Karpas-422 (cell line): Measurements from ENCODE around the gene ATN1. TPM values are rescaled to one million over a fixed set of nuclear protein-coding genes. Genes with fewer than 3 reads are reported as not detected.

Experiments used
- DNase-seq: peaks from one replicate; pipeline ENCODE4 v3.0.0-alpha.2; 2015
- H2AFZ ChIP-seq: fragments of 200-600 bp; sonication (generic); 2 replicates; pipeline ENCODE4 v1.6.1; 2014; ENCODE audit warnings: antibody characterized with exemption, low read length, mixed read lengths
- H3K27ac ChIP-seq: fragments of 200-600 bp; sonication (generic); 2 replicates; pipeline ENCODE4 v1.5.1; 2014; ENCODE audit warnings: mild to moderate bottlenecking, low read length, moderate library complexity
- H3K27me3 ChIP-seq: fragments of 200-600 bp; sonication (generic); 2 replicates; pipeline ENCODE4 v1.6.1; 2014; ENCODE audit warnings: low read length, mixed read lengths
- H3K36me3 ChIP-seq: fragments of 200-600 bp; sonication (generic); 2 replicates; pipeline ENCODE4 v1.6.1; 2014; ENCODE audit warnings: low read length, mixed read lengths; ENCODE audit not compliant: insufficient read depth
- H3K4me1 ChIP-seq: fragments of 200-600 bp; sonication (generic); 2 replicates; pipeline ENCODE4 v1.6.1; 2014; ENCODE audit warnings: mild to moderate bottlenecking, low read length, mixed read lengths
- H3K4me2 ChIP-seq: fragments of 200-600 bp; sonication (generic); 2 replicates; pipeline ENCODE4 v1.6.1; 2014; ENCODE audit warnings: low read length, low read depth, mild to moderate bottlenecking; ENCODE audit not compliant: poor library complexity, severe bottlenecking
- H3K4me3 ChIP-seq: fragments of 200-600 bp; sonication (generic); 2 replicates; pipeline ENCODE4 v1.5.1; 2014; ENCODE audit warnings: mild to moderate bottlenecking, antibody characterized with exemption, low read length, mixed read lengths
- H3K79me2 ChIP-seq: fragments of 200-600 bp; sonication (generic); 2 replicates; pipeline ENCODE4 v1.6.1; 2014; ENCODE audit warnings: mild to moderate bottlenecking, low read length, mixed read lengths
- H3K9ac ChIP-seq: fragments of 200-600 bp; sonication (generic); 2 replicates; pipeline ENCODE4 v1.6.0; 2014; ENCODE audit warnings: low read length
- H3K9me2 ChIP-seq: fragments of 200-600 bp; sonication (generic), shearing (Covaris generic); replicated peaks from 2 replicates; pipeline ENCODE4 v1.6.0; 2014; ENCODE audit warnings: mild to moderate bottlenecking, low read length, moderate library complexity; ENCODE audit not compliant: insufficient read depth
- H3K9me3 ChIP-seq: fragments of 300-700, 200-600 bp; sonication (generic); 2 replicates; pipeline ENCODE4 v1.6.1; 2014; ENCODE audit warnings: low read length, mixed read lengths
- H4K20me1 ChIP-seq: fragments of 200-600 bp; sonication (generic); 2 replicates; pipeline ENCODE4 v1.6.1; 2014; ENCODE audit warnings: mild to moderate bottlenecking, antibody characterized with exemption, low read length, low read depth; ENCODE audit not compliant: insufficient read depth
- total RNA-seq: library from RNA; depleted of rRNA; stranded (reverse); fragments of >200 nt; shearing (Covaris generic); gene quantifications from 2 replicates; pipeline ENCODE4 v1.2.3, GENCODE V29; 2014; ENCODE audit warnings: low replicate concordance

Gene ATN1
- total RNA-seq, 1 experiment from 2014 or later, result 8.8 TPM

DNA sequence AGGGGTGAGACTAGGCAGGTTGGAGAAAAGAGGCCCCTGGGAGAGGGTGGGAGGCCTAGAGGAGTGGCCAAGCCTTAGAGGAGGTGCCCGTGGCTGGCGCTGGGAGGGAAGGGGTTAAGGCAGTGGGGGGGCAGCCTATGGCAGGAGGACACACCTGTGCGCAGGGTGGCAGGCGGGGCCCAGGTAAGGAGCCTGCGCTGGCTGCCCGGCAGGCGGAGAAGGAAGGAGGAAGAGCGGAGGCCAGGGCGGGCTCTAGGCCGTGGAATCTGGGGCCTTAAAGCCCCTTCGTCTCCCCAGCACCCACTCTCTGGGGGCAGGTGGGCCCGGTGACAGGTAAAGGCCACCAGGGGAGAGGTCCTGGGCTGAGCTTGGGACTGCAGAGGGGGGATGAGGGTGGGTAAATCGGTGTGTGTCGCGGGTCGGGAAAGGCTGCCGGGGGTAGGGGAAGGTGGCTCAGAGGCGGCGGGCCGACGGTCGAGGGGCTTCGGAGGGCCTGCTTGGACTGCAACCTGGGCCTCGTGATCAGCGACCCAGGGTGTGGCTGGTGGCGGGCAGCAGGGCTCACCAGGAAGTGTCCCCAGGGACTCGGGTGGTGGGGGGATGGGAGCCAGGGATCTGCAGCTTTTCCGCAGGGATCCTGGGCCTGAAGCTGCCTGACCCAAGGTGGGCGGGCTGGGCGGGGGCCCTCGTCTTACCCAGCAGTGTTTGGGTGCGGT lies 35.4 kb downstream of the ATN1 start:
- peak; percentile 72 for DNase-seq
- H3K27ac ChIP-seq, result no peak overlapping the region
- peaks cover 65% of the 10 kb centered on the region for H3K4me1 ChIP-seq
- H3K79me2 ChIP-seq, result peaks cover 2% of the 10 kb centered on the region
- no peaks in the 10 kb centered on the region for H3K9me3 ChIP-seq
- H3K4me2 ChIP-seq, result no peak overlapping the region
- H3K4me3 ChIP-seq, result no peak overlapping the region
- no peaks in the 10 kb centered on the region for H3K27me3 ChIP-seq
- peaks cover 9% of the 10 kb centered on the region; the same call in 1 of the 2 replicates for H4K20me1 ChIP-seq
- H3K36me3 ChIP-seq, result peaks cover 30% of the 10 kb centered on the region
- no peak overlapping the region for H3K9ac ChIP-seq
- H2AFZ ChIP-seq, result no peak overlapping the region
- H3K9me2 ChIP-seq, result no peaks in the 10 kb centered on the region

DNA sequence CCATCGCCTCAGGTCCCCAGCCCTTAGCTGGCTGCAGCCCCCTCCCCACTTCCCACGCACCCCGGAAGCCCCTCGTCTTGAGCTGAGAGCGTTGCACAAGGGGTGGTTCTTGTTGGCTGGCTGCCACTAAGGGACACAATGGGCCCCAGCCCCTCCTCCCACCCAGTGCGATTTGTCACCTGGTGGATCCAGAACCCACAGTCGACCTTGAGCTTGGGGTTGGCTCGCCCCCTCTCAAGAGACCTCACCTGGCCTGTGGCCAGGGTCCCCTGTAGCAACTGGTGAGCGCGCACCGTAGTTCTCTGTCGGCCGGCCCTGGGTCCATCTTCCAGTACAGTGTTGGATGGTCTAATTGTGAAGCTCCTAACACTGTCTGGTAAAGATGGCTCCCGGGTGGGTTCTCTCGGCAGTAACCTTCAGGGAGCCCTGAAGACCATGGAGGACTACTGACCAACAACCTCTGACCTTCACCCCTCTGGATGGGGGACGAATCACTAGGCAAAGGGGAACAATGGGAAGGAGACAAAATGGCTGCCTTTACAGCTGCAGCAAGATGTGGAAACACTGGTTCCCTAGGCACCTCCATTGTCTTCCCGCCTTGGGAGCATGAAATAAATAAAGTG lies 36.1 kb downstream of the ATN1 start:
- H3K9me3 ChIP-seq, result no peaks in the 10 kb centered on the region
- H3K9me2 ChIP-seq, result no peaks in the 10 kb centered on the region
- no peak overlapping the region for H3K9ac ChIP-seq
- H2AFZ ChIP-seq, result no peak overlapping the region
- peaks cover 65% of the 10 kb centered on the region for H3K4me1 ChIP-seq
- H3K27ac ChIP-seq, result peak overlapping the region; percentile 58
- no peak overlapping the region for H3K4me3 ChIP-seq
- peaks cover 34% of the 10 kb centered on the region for H3K36me3 ChIP-seq
- peaks cover 5% of the 10 kb centered on the region; the same call in 1 of the 2 replicates for H4K20me1 ChIP-seq
- H3K79me2 ChIP-seq, result peaks cover 9% of the 10 kb centered on the region
- H3K27me3 ChIP-seq, result no peaks in the 10 kb centered on the region
- no peak for DNase-seq
- no peak overlapping the region for H3K4me2 ChIP-seq

DNA sequence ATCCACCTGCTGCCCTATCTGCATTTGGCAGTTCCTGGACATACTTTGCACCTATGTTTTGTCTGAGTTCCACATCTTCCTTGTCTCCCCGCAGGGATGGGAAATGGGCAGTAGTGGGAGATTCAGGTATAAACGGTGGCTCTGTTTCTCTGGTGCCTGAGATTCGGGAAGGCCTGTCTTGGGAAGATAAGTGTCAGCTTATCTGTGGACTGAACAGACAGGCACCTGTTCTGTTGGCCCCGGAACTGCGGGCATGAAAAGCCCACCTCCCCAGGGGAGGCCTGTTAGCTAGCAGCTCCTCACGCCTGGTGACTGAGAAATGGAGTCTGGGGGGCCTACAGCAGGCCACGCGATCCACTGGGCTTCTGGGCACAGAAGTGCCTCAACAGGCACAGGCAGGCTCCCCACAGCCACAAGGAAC lies 36.9 kb downstream of the ATN1 start:
- Histone ChIP-seq H3K9me3 (no peaks in the 10 kb centered on the region), H3K36me3 (peaks cover 39% of the 10 kb centered on the region), H3K27me3 (no peaks in the 10 kb centered on the region), H3K4me2 (peak overlapping the region; percentile 2), H3K9ac (peak overlapping the region; percentile 30), H3K79me2 (peaks cover 16% of the 10 kb centered on the region), H2AFZ (no peak overlapping the region), H4K20me1 (0 out of 2 replicates have a peak, but pooled peaks cover 5% of the 10 kb centered on the region), H3K9me2 (no peaks in the 10 kb centered on the region), H3K4me3 (no peak overlapping the region), H3K4me1 (peaks cover 64% of the 10 kb centered on the region), H3K27ac (peak overlapping the region; percentile 58)
- DNase-seq, result no peak

DNA sequence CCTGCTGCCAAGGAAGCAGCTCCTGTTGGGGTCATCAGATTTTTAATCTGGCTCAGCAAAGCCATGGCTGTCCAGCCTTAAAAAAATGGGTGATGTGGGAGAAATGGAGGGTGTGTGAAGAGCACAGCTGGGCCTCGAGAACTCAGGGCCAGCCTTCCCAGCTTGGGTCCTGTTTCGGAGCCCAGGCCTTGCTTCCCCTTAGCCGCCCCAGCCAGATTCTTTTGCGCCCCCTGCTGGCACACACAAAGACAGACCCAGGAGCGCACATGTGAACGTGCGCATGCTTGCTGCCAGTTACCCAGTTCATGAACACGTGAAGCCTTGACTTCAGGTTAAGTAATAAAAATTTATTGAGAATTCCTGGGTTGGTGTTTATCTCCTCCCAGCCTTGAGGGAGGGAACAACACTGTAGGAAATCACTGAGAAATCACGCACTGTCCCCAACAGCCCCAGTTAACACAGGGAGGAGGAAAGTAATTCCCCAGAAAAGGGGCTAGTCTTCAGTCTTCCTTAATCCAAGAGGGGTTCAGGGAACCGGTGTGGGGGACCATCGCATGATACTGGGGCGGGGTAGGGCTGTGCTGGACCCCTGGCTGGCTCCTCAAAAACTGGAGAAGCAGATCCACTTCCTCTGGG lies 37.4 kb downstream of the ATN1 start:
- H3K9ac ChIP-seq, result peak overlapping the region; percentile 30
- H3K9me2 ChIP-seq, result no peaks in the 10 kb centered on the region
- peaks cover 58% of the 10 kb centered on the region for H3K4me1 ChIP-seq
- DNase-seq, result peak; percentile 96
- H3K27me3 ChIP-seq, result no peaks in the 10 kb centered on the region
- H3K79me2 ChIP-seq, result peaks cover 22% of the 10 kb centered on the region
- H3K27ac ChIP-seq, result peak overlapping the region; percentile 58
- H3K9me3 ChIP-seq, result no peaks in the 10 kb centered on the region
- H3K4me2 ChIP-seq, result peak overlapping the region; percentile 2
- no peak overlapping the region for H3K4me3 ChIP-seq
- H2AFZ ChIP-seq, result no peak overlapping the region
- H4K20me1 ChIP-seq, result 0 out of 2 replicates have a peak, but pooled peaks cover 5% of the 10 kb centered on the region
- H3K36me3 ChIP-seq, result peaks cover 38% of the 10 kb centered on the region

DNA sequence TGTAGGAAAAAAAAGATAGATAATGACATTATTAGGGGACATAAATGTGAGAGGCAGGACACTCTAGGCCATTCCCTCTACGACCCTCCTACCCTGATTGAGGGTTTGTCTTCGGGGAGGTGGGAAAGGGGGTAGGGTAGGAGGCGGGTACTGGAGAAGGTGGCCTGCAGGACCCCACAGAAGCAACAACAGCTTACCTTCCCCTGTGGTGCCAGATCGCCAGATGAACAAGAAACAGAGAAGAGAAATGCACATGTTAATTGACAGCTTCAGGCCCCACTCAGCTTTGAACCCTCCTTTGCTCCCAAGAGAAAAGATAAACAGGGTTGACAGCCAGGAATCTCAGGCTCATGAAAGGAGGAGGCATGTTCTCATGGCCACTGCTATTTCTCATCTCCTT lies 38.0 kb downstream of the ATN1 start:
- Histone ChIP-seq H3K4me2 (no peak overlapping the region), H3K36me3 (peaks cover 33% of the 10 kb centered on the region)

DNA sequence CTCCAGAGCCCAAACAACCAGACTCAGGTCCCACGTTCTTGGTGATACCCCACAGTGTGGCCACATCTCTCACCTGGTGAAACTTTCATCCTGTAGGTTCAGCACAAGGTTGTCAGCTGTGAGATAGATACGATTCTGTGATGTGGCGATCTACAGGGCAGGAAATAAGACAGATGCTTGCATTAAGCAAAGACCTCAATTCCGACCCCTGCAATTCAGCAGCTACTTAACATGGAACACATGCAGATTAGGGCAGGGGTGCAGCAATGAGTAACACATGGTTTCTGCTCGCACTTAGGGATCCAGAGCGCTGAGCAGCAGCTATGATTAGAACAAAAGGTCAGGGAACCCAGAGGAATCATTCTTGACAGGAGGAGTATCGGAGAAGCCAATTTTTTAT lies 38.6 kb downstream of the ATN1 start:
- no peak for DNase-seq

More for the DNA sequence above, 38.0 kb downstream of the ATN1 start:
- Histone ChIP-seq H3K9me2 (no peaks in the 10 kb centered on the region), H3K4me3 (no peak overlapping the region), H4K20me1 (0 out of 2 replicates have a peak, but pooled peaks cover 5% of the 10 kb centered on the region), H3K9ac (no peak overlapping the region), H3K79me2 (peaks cover 25% of the 10 kb centered on the region), H3K4me1 (peaks cover 53% of the 10 kb centered on the region), H3K9me3 (no peaks in the 10 kb centered on the region), H2AFZ (no peak overlapping the region), H3K27me3 (no peaks in the 10 kb centered on the region), H3K27ac (peak overlapping the region; percentile 58)
- DNase-seq, result no peak

DNA sequence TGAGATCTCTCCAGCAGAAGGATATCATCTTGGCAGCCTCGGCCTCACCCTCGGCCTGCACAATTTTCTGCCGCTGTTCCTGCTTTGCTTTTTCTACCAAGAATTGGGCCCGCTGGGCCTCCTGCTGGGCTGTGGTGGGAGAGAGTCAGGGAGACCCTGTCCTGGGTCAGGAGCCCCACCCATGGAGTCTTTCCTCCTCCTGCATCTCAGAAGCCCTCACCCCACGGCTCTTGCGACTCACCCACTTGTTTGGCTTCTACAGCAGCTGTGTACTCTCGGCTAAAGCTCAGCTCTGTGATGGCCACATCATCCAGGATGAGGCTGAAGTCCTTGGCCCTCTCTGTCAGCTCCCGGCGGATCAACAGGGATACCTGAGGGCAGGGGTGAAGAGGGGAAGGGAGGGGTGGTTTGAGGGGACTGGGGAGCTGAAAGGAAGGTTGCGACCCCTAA lies 39.9 kb downstream of the ATN1 start:
- peaks cover 38% of the 10 kb centered on the region for H3K36me3 ChIP-seq
- no peak overlapping the region for H3K27ac ChIP-seq
- no peaks in the 10 kb centered on the region for H3K9me3 ChIP-seq
- no peak for DNase-seq
- no peaks in the 10 kb centered on the region for H3K27me3 ChIP-seq
- no peak overlapping the region for H3K4me2 ChIP-seq
- peaks cover 45% of the 10 kb centered on the region for H3K79me2 ChIP-seq
- H3K4me3 ChIP-seq, result no peak overlapping the region
- H4K20me1 ChIP-seq, result 0 out of 2 replicates have a peak, but pooled peaks cover 5% of the 10 kb centered on the region
- no peak overlapping the region for H2AFZ ChIP-seq
- peak overlapping the region; percentile 99; the same call in 1 of the 2 replicates for H3K9ac ChIP-seq
- no peaks in the 10 kb centered on the region for H3K9me2 ChIP-seq
- H3K4me1 ChIP-seq, result peaks cover 48% of the 10 kb centered on the region

More for the DNA sequence above, 38.6 kb downstream of the ATN1 start:
- H3K27ac ChIP-seq, result peak overlapping the region; percentile 58
- no peak overlapping the region for H3K9ac ChIP-seq
- H2AFZ ChIP-seq, result no peak overlapping the region
- H3K79me2 ChIP-seq, result peaks cover 31% of the 10 kb centered on the region
- no peaks in the 10 kb centered on the region for H3K9me3 ChIP-seq
- H3K4me3 ChIP-seq, result no peak overlapping the region
- no peak overlapping the region for H3K4me2 ChIP-seq
- H3K27me3 ChIP-seq, result no peaks in the 10 kb centered on the region
- peaks cover 46% of the 10 kb centered on the region for H3K4me1 ChIP-seq
- peaks cover 33% of the 10 kb centered on the region for H3K36me3 ChIP-seq
- 0 out of 2 replicates have a peak, but pooled peaks cover 5% of the 10 kb centered on the region for H4K20me1 ChIP-seq
- no peaks in the 10 kb centered on the region for H3K9me2 ChIP-seq

DNA sequence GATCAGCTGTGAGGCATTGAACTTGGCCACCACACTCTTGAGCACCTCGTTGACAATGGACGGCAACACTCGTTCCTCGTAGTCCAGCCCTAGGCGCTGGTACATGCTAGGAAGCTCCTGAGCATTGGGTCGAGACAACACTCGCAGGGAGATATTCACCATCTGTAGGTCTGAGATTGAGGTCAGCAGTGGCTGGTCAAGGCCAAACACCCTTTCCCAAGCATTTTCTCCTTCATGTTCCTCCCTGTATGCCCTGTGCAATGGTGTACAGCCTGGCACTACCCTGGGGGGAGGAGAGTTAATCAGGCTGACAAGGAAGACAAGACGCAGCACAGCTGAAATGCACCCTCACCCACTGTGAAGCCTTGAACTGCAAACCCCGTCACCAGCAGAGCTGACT lies 40.7 kb downstream of the ATN1 start:
- Histone ChIP-seq H3K4me1 (peaks cover 55% of the 10 kb centered on the region), H3K27me3 (no peaks in the 10 kb centered on the region), H3K4me2 (peak overlapping the region; percentile 67), H3K36me3 (peaks cover 41% of the 10 kb centered on the region), H3K9me2 (no peaks in the 10 kb centered on the region), H2AFZ (no peak overlapping the region), H4K20me1 (0 out of 2 replicates have a peak, but pooled peaks cover 5% of the 10 kb centered on the region), H3K9me3 (no peaks in the 10 kb centered on the region), H3K79me2 (peaks cover 50% of the 10 kb centered on the region), H3K4me3 (peak overlapping the region; percentile 95; the same call in 1 of the 2 replicates), H3K27ac (peak overlapping the region; percentile 86), H3K9ac (peak overlapping the region; percentile 99)
- DNase-seq, result no peak
